HEK293 (cell line): ENCODE results near the gene PDCD1LG2.

ENCODE experiments used
- BCL11A ChIP-seq: fragments of 450-650 bp; formaldehyde crosslinking; IDR thresholded peaks from 2 replicates; pipeline ENCODE4 v1.5.1; 2016; ENCODE audit warnings: low read depth, missing biosample characterization, missing genetic modification characterization
- ZNF423 ChIP-seq: fragments of 450-650 bp; formaldehyde crosslinking; IDR thresholded peaks from 2 replicates; pipeline ENCODE4 v1.5.1; 2016; ENCODE audit warnings: missing biosample characterization, missing genetic modification characterization
- TF ChIP-seq, protein P1 (sequence below): fragments of 450-650 bp; formaldehyde crosslinking; IDR thresholded peaks from 2 replicates; pipeline ENCODE4 v1.5.1; 2016; ENCODE audit warnings: missing biosample characterization, missing genetic modification characterization

DNA sequence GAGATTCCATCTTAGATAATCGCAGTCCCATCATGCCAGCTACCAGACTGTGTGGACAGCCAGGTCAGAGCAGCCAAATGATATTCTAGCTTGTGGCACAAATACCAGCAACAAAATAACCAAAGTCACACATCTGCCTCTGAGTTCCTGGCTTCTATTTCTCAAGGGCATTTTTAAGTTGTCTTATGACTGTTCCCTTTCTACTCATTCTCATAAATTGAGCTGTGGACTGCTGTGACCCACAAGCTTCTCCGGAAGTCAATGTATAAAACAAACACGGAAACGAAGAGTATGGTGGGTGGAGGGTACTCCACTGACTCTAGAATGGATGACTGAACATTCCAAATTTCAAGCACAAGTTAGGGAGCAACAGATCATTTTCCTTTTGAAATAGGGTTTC, 43.9 kb downstream of the PDCD1LG2 start:
- no peak for TF ChIP-seq ZNF423 (tag by site-specific recombination)
- no peak for TF ChIP-seq BCL11A (tag by site-specific recombination)
- TF ChIP-seq, protein P1, sequence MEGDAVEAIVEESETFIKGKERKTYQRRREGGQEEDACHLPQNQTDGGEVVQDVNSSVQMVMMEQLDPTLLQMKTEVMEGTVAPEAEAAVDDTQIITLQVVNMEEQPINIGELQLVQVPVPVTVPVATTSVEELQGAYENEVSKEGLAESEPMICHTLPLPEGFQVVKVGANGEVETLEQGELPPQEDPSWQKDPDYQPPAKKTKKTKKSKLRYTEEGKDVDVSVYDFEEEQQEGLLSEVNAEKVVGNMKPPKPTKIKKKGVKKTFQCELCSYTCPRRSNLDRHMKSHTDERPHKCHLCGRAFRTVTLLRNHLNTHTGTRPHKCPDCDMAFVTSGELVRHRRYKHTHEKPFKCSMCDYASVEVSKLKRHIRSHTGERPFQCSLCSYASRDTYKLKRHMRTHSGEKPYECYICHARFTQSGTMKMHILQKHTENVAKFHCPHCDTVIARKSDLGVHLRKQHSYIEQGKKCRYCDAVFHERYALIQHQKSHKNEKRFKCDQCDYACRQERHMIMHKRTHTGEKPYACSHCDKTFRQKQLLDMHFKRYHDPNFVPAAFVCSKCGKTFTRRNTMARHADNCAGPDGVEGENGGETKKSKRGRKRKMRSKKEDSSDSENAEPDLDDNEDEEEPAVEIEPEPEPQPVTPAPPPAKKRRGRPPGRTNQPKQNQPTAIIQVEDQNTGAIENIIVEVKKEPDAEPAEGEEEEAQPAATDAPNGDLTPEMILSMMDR (tag by site-specific recombination), result no peak
